AG04450 (cell line): ENCODE results near the gene SLC5A3. TPM values are rescaled to one million over a fixed set of nuclear protein-coding genes. Genes with fewer than 3 reads are reported as not detected.

Experiments
- CTCF ChIA-PET: fragments of 300-600, 350-600 bp; formaldehyde crosslinking; extraction: SDS; loops from one replicate; lab custom pipeline; 2022; ENCODE audit warnings: antibody characterized with exemption, inconsistent platforms; lab: Charles Lee
- POLR2A ChIA-PET: fragments of 350-600 bp; formaldehyde crosslinking; extraction: SDS; loops from one replicate; lab custom pipeline; 2021; ENCODE audit warnings: antibody characterized with exemption, inconsistent platforms; lab: Yijun Ruan, JAX
- DNase-seq: peaks from one replicate; pipeline ENCODE4 v3.0.0-alpha.2; 2011; ENCODE audit warnings: low read depth, low spot score
- H3K27ac ChIP-seq: one replicate; pipeline ENCODE4 v1.5.1; 2012; ENCODE audit warnings: low read depth, low read length, control low read depth
- H3K27me3 ChIP-seq: one replicate; pipeline ENCODE4 v1.6.0; 2012; ENCODE audit warnings: low read length; ENCODE audit not compliant: control insufficient read depth, insufficient read depth
- H3K4me3 ChIP-seq: 2 replicates; pipeline ENCODE4 v1.5.1; 2011; ENCODE audit warnings: mild to moderate bottlenecking, low read depth, low read length, control low read depth
- H3K9me3 ChIP-seq: 2 replicates; pipeline ENCODE4 v1.5.1; 2012; ENCODE audit warnings: low read length; ENCODE audit not compliant: control insufficient read depth, insufficient read depth
- CTCF ChIP-seq: IDR thresholded peaks from 2 replicates; pipeline ENCODE4 v1.5.1; 2011; ENCODE audit warnings: low read depth, low read length, control low read depth, inconsistent platforms
- polyA plus RNA-seq: library from polyadenylated mRNA; depleted of rRNA; stranded (reverse); fragments of >200 nt; gene quantifications from 2 replicates; pipeline ENCODE4 v1.2.3, GENCODE V29; 2011

Gene SLC5A3
- polyA plus RNA-seq, 1 experiment = 9.5 TPM

- no peak for DNase-seq
- Histone ChIP-seq H3K4me3 (no peak overlapping the region), H3K9me3 (no peaks in the 10 kb centered on the region), H3K27ac (no peak overlapping the region), H3K27me3 (no peaks in the 10 kb centered on the region)
- no peak for TF ChIP-seq CTCF
- ChIA-PET CTCF (no interaction called here), POLR2A (no interaction called here)
Measured at GRCh38 chr21:34112316-34113033, 39.1 kb downstream of the SLC5A3 start.

GRCh38 chr21:34113842-34114241, 40.5 kb downstream of the SLC5A3 start:
- Histone ChIP-seq H3K27ac (no peak overlapping the region), H3K27me3 (no peaks in the 10 kb centered on the region), H3K4me3 (no peak overlapping the region), H3K9me3 (no peaks in the 10 kb centered on the region)
- POLR2A ChIA-PET = no interaction called here
- CTCF ChIA-PET = no interaction called here
- no peak for TF ChIP-seq CTCF
- DNase-seq = no peak

GRCh38 chr21:34115160-34115559, 41.8 kb downstream of the SLC5A3 start:
- ChIA-PET POLR2A (no interaction called here), CTCF (no interaction called here)
- no peak for TF ChIP-seq CTCF

GRCh38 chr21:34116569-34116968, 43.2 kb downstream of the SLC5A3 start:
- ChIA-PET POLR2A (no interaction called here), CTCF (no interaction called here)
- TF ChIP-seq CTCF = no peak
- H3K27ac ChIP-seq = no peak overlapping the region
- H3K4me3 ChIP-seq = no peak overlapping the region
- DNase-seq = no peak
- H3K9me3 ChIP-seq = no peaks in the 10 kb centered on the region
- H3K27me3 ChIP-seq = no peaks in the 10 kb centered on the region

More at GRCh38 chr21:34115160-34115559, 41.8 kb downstream of the SLC5A3 start:
- Histone ChIP-seq H3K27ac (no peak overlapping the region), H3K4me3 (no peak overlapping the region), H3K9me3 (no peaks in the 10 kb centered on the region), H3K27me3 (no peaks in the 10 kb centered on the region)
- no peak for DNase-seq

- CTCF ChIA-PET = interaction anchor here (0.5 kb wide), 1 partner anchor 801 kb away, joined by 3 read pairs; no protein-coding TSS in a partner anchor
- Histone ChIP-seq H3K9me3 (no peaks in the 10 kb centered on the region), H3K27ac (no peak overlapping the region), H3K27me3 (no peaks in the 10 kb centered on the region), H3K4me3 (no peak overlapping the region)
- TF ChIP-seq CTCF = no peak
- DNase-seq = no peak
- POLR2A ChIA-PET = no interaction called here
Measured at GRCh38 chr21:34120867-34121266, 47.5 kb downstream of the SLC5A3 start.
